Activated effector memory CD4-positive, alpha-beta T cell treated with anti-CD3 and anti-CD28 coated beads, Interleukin-2, amount 50 U/mL, for 16 hours (primary cell): ENCODE results near the gene CHCHD3.
"Not testable (repeated sequence)": the region's sequence is repeated elsewhere in the genome, so short reads cannot be mapped to it uniquely, and the experiment has no call there.

Experiments used
- DNase-seq: peaks from one replicate; pipeline ENCODE4 v3.0.0-alpha.2; 2020

The CHCHD3 gene

DNA sequence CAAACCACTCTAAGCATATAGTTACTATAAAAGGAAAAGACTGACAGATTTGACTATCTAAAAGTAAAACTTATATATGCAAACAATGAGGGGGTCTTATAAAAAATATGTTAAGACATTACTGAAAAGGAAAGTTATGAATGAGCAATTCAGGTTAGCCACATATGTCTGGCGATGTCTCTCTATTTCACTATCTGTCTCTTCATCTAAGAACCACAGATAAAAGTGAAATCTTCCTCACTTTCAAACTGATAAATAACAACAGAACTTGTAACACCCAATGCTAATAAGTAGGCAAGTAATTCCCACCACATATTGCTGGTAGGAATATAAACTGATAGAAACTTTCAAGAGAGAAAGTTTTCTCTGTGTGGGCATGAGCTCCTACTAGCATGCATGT, 138.2 kb downstream of the CHCHD3 start:
- DNase-seq = no peak

DNA sequence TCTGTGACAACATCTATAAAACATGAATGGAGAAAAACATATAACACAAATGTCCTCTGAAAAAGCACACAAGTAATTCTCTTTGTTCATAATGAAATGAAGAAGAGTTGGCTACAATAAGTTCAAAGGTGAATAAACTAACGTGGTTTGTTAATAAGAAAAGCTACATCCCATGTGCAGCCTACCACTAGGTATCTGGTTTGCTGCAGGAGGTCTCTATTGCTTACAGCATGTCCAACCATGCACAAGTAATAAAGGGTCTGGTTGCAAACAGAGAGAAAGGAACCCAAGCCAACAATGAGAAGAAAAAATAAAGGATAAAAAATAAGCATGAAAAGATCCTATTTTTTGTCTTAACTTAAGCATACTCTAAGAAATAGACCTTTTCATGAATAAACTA, 139.2 kb downstream of the CHCHD3 start:
- DNase-seq = no peak

- no peak for DNase-seq
These were observed 140.0 kb downstream of the CHCHD3 start for GRCh38 chr7:132941905-132942304.

DNA sequence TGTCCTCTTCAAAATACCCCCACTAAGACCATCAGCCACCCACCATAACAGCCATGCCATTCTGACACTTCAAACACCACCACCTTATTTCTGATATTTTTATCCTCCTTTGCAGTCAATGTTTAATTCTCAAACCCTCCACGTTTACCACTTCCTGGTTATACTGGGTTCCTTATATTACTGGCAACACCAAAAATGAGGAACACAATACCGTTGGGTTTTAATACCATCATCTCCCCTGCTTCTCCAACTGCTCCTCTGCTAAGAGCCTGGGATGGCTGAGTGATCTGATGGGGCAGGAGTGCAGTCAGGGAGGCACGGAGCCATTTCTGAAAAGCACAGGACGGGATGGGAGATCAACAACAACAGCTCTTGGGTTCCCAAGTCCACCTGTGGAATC, 140.5 kb downstream of the CHCHD3 start:
- no peak for DNase-seq

- no peak for DNase-seq
These were observed 141.8 kb downstream of the CHCHD3 start for GRCh38 chr7:132940084-132940483.

GRCh38 chr7:132939495-132939894, 142.4 kb downstream of the CHCHD3 start:
- DNase-seq = no peak

DNA sequence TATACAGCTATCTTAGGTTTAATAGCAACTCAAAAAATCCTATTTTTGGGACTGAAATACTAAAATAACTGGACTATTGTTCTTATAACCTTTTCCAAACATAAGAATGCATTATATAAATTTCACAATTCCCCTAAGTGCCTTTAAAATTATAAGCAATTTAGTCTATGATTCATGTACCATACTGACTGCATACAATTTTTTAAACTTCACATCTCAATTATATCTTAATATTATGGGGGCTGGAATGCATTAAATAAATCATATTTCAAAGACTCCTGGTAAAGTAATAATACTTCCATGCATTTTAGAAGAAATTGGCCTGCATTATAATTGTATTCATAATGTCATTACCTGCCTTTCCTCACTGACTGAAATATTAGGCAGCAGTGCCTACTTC, 144.6 kb downstream of the CHCHD3 start:
- DNase-seq = no peak

- DNase-seq = no peak
These were observed 146.3 kb downstream of the CHCHD3 start for GRCh38 chr7:132935608-132936007.

- no peak for DNase-seq
These were observed 147.9 kb downstream of the CHCHD3 start for GRCh38 chr7:132934017-132934416.

GRCh38 chr7:132933072-132933458, 148.8 kb downstream of the CHCHD3 start:
- DNase-seq = no peak

DNA sequence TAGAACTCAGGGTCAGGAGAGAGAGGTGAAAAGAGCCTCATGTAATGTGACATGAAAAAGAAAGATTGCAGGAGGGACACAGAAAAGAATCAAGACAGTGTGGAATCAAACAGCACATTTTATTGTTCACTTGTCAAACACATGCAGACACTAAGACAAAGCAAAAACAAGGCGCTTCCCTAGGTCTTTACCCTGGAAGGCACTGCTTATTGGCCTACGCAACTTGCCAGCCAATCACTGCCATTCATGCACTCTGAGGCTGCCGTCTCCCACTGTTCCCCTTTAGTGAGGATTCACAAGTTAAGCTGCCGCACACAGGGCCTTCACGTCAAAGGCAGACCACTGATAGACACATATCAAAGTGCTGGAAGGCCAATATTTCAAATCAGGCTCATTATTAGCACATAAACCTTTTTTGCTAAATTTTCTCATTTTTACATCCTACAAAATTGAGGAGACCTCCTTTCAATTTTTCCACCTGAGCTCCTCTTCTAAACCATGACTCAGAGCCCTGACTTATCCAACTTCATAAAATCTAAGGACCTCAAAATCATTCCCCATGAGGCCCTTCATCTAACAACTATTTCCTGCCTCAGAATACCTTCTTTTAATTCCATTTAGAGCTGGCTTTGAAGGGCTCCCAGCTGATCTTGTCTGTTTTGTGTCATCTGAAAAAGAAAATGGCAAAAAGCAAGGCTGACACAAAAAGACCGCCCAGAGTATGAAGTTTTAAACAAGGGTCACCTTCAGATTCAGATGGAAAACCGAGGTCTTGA, 149.4 kb downstream of the CHCHD3 start:
- DNase-seq = no peak

- DNase-seq = no peak
These were observed 151.0 kb downstream of the CHCHD3 start for GRCh38 chr7:132930881-132931280.

DNA sequence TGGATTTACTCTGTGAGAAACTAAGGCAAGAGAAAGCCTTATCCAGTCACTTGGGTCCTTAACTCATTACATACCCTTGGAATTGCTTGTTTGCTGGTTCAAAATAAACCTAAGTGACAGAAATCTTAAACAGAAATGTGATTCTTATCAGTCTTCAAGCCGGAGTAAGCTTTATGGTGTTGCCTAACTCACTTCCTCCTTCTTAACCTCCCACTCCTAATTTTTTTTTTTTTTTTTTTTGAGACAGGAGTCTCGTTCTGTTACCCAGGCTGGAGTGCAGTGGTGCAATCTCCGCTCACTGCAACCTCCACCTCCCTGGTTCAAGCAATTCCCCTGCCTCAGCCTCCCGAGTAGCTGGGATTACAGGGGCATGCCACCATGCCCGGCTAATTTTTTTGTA, 151.9 kb downstream of the CHCHD3 start:
- not testable (repeated sequence) for DNase-seq

DNA sequence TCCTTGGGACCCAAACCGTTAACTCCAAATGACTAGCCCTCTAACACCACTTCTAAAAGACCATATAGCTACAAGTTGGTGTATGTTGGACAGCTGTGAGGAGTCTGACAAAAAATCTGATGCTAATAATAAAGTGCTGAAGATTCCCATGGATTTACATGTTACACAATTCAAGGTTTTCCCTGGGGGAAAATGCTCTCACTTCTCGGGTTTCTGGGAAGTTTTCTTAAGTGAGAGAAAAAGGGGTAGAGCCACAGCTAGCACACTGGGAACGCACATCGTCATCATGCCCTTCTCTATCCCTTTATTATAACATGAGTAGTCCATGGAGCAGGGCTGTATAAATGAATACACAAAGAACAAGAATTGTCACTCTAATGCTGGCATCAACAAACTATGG, 162.1 kb downstream of the CHCHD3 start:
- no peak for DNase-seq

- DNase-seq = no peak
These were observed 166.2 kb downstream of the CHCHD3 start for GRCh38 chr7:132915647-132916046.

DNA sequence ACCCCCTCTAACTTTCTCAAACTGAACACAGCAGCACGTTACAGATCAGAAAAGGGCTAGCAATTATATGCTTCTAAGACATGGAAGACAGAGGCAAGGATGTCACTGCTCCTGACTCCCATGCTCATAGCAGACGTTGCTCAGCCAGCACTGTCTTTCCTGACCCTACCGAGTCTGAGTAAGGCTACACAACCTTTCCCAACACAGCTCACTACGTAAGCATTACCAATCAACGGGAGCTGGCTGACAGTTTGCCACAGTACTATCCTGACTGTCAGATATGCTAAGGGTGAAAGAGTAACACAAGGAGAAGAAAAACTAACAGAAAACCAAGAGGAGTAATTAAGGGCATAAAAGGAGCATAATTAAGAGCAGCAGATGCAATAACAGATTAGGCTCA, 171.2 kb downstream of the CHCHD3 start:
- no peak for DNase-seq

- DNase-seq = no peak
These were observed 174.4 kb downstream of the CHCHD3 start for GRCh38 chr7:132907380-132907940.

- DNase-seq = no peak
These were observed 175.6 kb downstream of the CHCHD3 start for GRCh38 chr7:132906193-132906835.

GRCh38 chr7:132905136-132905535, 176.8 kb downstream of the CHCHD3 start:
- not testable (repeated sequence) for DNase-seq

GRCh38 chr7:132904209-132904608, 177.7 kb downstream of the CHCHD3 start:
- no peak for DNase-seq

DNA sequence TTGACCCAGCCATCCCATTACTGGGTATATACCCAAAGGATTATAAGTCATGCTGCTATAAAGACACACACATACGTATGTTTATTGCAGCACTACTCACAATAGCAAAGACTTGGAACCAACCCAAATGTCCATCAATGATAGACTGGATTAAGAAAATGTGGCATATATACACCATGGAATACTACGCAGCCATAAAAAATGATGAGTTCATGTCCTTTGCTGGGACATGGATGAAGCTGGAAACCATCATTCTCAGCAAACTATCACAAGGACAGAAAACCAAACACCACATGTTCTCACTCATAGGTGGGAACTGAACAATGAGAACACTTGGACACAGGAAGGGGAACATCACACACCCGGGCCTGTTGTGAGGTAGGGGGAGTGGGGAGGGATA, 179.6 kb downstream of the CHCHD3 start:
- not testable (repeated sequence) for DNase-seq

GRCh38 chr7:132901241-132901640, 180.6 kb downstream of the CHCHD3 start:
- DNase-seq = no peak

- no peak for DNase-seq
These were observed 182.1 kb downstream of the CHCHD3 start for GRCh38 chr7:132899833-132900232.

GRCh38 chr7:132898641-132899175, 183.2 kb downstream of the CHCHD3 start:
- not testable (repeated sequence) for DNase-seq
